Measurements from ENCODE around the gene LPP. TPM values are rescaled to one million over a fixed set of nuclear protein-coding genes. Genes with fewer than 3 reads are reported as not detected.

Gene LPP
- total RNA-seq, 1 experiment from 2014 or later: 54.0 TPM

DNA sequence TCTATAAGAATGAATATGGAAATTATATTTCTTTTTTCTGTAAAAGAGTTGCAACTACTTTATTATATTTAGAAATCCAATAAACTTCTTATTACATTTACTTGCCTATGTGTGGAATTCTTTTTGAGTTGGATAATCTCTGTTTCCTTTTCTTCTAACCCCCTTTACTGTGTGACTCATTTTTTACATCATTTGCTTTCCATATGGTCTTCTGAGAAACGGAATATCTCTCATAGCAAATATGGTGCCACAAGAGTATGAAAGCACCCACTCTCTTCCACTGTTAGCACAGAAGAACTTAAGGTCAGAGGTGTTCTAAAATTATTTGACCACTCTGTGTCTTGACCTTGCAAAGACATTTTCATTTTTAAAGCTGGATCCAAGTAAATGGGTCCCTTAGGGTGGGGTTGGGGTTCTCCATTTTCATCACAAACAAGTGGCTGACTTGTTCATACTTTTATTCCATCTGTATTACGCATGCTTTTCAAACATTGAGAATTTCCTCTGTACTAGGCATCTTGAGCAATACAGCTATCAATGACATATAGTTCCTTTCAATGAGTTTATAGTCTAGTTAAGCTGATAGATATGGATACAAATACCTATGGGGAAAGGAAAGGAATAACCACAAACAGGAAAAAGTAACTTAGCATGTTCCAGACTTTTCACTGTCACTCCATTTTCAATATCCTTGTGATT lies 736.8 kb downstream of the LPP start:
- TF ChIP-seq YY1 (IDR thresholded peaks at IDR 0.05; ENCODE audit: extremely low read depth, insufficient replicate concordance, low read depth, low read length): no peak
- TF ChIP-seq, protein P1, sequence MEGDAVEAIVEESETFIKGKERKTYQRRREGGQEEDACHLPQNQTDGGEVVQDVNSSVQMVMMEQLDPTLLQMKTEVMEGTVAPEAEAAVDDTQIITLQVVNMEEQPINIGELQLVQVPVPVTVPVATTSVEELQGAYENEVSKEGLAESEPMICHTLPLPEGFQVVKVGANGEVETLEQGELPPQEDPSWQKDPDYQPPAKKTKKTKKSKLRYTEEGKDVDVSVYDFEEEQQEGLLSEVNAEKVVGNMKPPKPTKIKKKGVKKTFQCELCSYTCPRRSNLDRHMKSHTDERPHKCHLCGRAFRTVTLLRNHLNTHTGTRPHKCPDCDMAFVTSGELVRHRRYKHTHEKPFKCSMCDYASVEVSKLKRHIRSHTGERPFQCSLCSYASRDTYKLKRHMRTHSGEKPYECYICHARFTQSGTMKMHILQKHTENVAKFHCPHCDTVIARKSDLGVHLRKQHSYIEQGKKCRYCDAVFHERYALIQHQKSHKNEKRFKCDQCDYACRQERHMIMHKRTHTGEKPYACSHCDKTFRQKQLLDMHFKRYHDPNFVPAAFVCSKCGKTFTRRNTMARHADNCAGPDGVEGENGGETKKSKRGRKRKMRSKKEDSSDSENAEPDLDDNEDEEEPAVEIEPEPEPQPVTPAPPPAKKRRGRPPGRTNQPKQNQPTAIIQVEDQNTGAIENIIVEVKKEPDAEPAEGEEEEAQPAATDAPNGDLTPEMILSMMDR (IDR thresholded peaks at IDR 0.05 in 2 of 3, conservative IDR thresholded peaks at IDR 0.05 in 1 of 3; ENCODE audit: borderline replicate concordance in 1 of 3, insufficient read depth in 1 of 3, low read depth in 2 of 3, low read length in 2 of 3): no peak
- no peak for TF ChIP-seq SIN3A (IDR thresholded peaks at IDR 0.05; ENCODE audit: low read depth)
- no peak for TF ChIP-seq EGR1 (IDR thresholded peaks at IDR 0.05; ENCODE audit: low read depth)
- no peak for TF ChIP-seq SP1 (IDR thresholded peaks at IDR 0.05; ENCODE audit: low read depth)
- TF ChIP-seq FOSL1 (IDR thresholded peaks at IDR 0.05; ENCODE audit: low read depth): no peak
- TF ChIP-seq EZH2 (IDR thresholded peaks at IDR 0.05): no peak
- no peak for TF ChIP-seq POLR2A (IDR thresholded peaks at IDR 0.05; ENCODE audit: borderline replicate concordance, extremely low read depth, insufficient read depth, insufficient read length)
- TF ChIP-seq ZFX (IDR thresholded peaks at IDR 0.05): no peak
- TF ChIP-seq CBX3 (IDR thresholded peaks at IDR 0.05; ENCODE audit: low read depth): no peak
- TF ChIP-seq POLR2AphosphoS5 (IDR thresholded peaks at IDR 0.05; ENCODE audit: low read depth, low read length): no peak
- no peak for TF ChIP-seq CEBPB (IDR thresholded peaks at IDR 0.05; ENCODE audit: low read depth)
- TF ChIP-seq RAD21 (IDR thresholded peaks at IDR 0.05; ENCODE audit: low read depth): no peak
- no peak for TF ChIP-seq ZNF274 (IDR thresholded peaks at IDR 0.05; ENCODE audit: low read depth, low read length)
- no peak for TF ChIP-seq ELF1 (IDR thresholded peaks at IDR 0.05; ENCODE audit: borderline replicate concordance, low read depth)
- TF ChIP-seq, protein P2, sequence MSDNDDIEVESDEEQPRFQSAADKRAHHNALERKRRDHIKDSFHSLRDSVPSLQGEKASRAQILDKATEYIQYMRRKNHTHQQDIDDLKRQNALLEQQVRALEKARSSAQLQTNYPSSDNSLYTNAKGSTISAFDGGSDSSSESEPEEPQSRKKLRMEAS (IDR thresholded peaks at IDR 0.05): no peak
- TF ChIP-seq SRF (IDR thresholded peaks at IDR 0.05; ENCODE audit: low read depth): no peak
- Histone ChIP-seq H3K27me3 (ENCODE audit: insufficient read depth, low read length) (no peaks in the 10 kb centered on the region), H3K9ac (ENCODE audit: low read length) (no peak overlapping the region), H3K9me3 (ENCODE audit: control insufficient read depth in 1 of 2, insufficient read depth in 1 of 2, low read depth in 1 of 2, low read length in 2 of 2) (no peaks in the 10 kb centered on the region), H3K4me2 (ENCODE audit: low read length) (no peak overlapping the region), H2AFZ (ENCODE audit: low read depth, low read length, poor library complexity, severe bottlenecking) (no peak overlapping the region), H3K4me1 (ENCODE audit: control insufficient read depth in 1 of 2, insufficient read depth in 2 of 2, low read length in 2 of 2) (no peaks in the 10 kb centered on the region), H3K79me2 (ENCODE audit: insufficient read depth, low read length) (no peaks in the 10 kb centered on the region), H3K4me3 (replicated peaks in 1 of 2; ENCODE audit: low read depth in 1 of 2, low read length in 2 of 2) (no peak overlapping the region), H4K20me1 (ENCODE audit: insufficient read depth) (no peaks in the 10 kb centered on the region; the same call in 1 of the 2 replicates), H3K27ac (ENCODE audit: low read depth, low read length) (no peak overlapping the region), H3K9me2 (ENCODE audit: insufficient read depth) (no peaks in the 10 kb centered on the region), H3K36me3 (ENCODE audit: control insufficient read depth in 1 of 2, insufficient read depth in 2 of 2, low read length in 2 of 2) (no peaks in the 10 kb centered on the region)
- ChIA-PET CTCF (no interaction called here), RAD21 (ENCODE audit: low non-redundant PET in 1 of 2, low total read pairs in 2 of 2, uncharacterized antibody in 2 of 2, unreplicated experiment in 2 of 2) (no interaction called here), POLR2A (no interaction called here)
- no peak for ATAC-seq
- DNase-seq (ENCODE audit: low read depth, low spot score): no peak
- BruUV-seq (replicated peaks): no TSS peak
- intact Hi-C loops (cut with micrococcal nuclease): no loop called here
